Neutrophil (primary cell): ENCODE measurements around the gene SMNDC1.
"Not testable (repeated sequence)": the region's sequence is repeated elsewhere in the genome, so short reads cannot be mapped to it uniquely, and the experiment has no call there.

Experiments used
- H3K27ac ChIP-seq: fragments of 200-600 bp; sonication (generic); 2 replicates; pipeline ENCODE4 v1.5.1; 2016; ENCODE audit warnings: mild to moderate bottlenecking, moderate library complexity
- H3K27me3 ChIP-seq: fragments of 200-600 bp; sonication (generic); 2 replicates; pipeline ENCODE4 v1.6.0; 2016; ENCODE audit warnings: mild to moderate bottlenecking
- H3K36me3 ChIP-seq: fragments of 200-600 bp; sonication (generic); 2 replicates; pipeline ENCODE4 v1.5.1; 2017
- H3K4me1 ChIP-seq, 2 experiments: fragments of 200-600 bp in 1 of 2; sonication (generic) in 1 of 2; 1 replicate in 1 of 2; 2 replicates in 1 of 2; pipeline versions ENCODE4 v1.5.1 to v1.6.1; 2013 to 2016; ENCODE audit warnings: low read depth in 1 of 2, low read length in 1 of 2, mild to moderate bottlenecking in 1 of 2, moderate library complexity in 1 of 2; ENCODE audit not compliant: control insufficient read depth in 1 of 2, insufficient read depth in 1 of 2
- H3K4me3 ChIP-seq, 2 experiments: fragments of 200-600 bp in 1 of 2; sonication (generic) in 1 of 2; 1 replicate in 1 of 2; 2 replicates in 1 of 2; pipeline ENCODE4 v1.5.1; 2013 to 2016; ENCODE audit warnings: low read depth in 1 of 2, low read length in 1 of 2, mild to moderate bottlenecking in 1 of 2, moderate library complexity in 1 of 2
- H3K9me3 ChIP-seq: fragments of 200-600 bp; sonication (generic); 2 replicates; pipeline ENCODE4 v1.5.1; 2016
- TF ChIP-seq, protein P1 (sequence below): fragments of 200-600 bp; sonication (generic); IDR thresholded peaks from 2 replicates; pipeline ENCODE4 v1.5.1; 2016; ENCODE audit warnings: antibody characterized with exemption

SMNDC1 gene

DNA sequence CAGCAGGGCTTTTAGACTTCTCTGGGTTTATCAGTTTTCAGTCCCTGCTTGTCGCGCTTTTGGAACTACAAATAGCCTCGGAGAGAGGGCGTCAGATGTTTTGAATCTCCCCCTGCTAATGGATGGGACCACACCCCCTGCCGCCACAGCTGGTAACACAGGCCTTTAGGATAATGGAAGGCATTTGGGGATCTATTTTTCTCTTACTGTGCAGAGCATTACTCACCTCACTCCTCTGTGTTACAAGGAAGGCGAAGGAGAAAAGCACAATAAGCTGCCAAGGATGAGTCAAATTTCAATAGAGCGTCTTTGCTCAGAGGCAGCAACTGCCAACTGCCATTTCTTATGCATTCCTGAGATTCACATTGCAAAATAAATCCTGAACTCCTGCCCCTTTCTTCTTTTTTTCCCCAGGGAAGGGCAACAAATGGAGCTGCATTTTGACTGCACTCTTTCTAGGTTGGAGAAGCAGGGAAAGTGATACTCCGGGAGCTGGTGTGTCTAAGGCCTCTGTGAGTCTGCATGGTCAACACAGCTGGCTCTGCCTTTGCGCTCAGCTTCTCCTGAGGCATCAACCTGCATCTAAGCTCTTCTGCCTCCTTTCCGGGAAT lies 31.5 kb upstream of the SMNDC1 start:
- Histone ChIP-seq H3K4me1 (peaks cover 0 to 5% of the 10 kb centered on the region in 2 experiments), H3K27me3 (no peaks in the 10 kb centered on the region), H3K9me3 (peaks cover 2% of the 10 kb centered on the region), H3K27ac (no peak overlapping the region), H3K36me3 (no peaks in the 10 kb centered on the region), H3K4me3 (no peak overlapping the region)
- TF ChIP-seq, protein P1, sequence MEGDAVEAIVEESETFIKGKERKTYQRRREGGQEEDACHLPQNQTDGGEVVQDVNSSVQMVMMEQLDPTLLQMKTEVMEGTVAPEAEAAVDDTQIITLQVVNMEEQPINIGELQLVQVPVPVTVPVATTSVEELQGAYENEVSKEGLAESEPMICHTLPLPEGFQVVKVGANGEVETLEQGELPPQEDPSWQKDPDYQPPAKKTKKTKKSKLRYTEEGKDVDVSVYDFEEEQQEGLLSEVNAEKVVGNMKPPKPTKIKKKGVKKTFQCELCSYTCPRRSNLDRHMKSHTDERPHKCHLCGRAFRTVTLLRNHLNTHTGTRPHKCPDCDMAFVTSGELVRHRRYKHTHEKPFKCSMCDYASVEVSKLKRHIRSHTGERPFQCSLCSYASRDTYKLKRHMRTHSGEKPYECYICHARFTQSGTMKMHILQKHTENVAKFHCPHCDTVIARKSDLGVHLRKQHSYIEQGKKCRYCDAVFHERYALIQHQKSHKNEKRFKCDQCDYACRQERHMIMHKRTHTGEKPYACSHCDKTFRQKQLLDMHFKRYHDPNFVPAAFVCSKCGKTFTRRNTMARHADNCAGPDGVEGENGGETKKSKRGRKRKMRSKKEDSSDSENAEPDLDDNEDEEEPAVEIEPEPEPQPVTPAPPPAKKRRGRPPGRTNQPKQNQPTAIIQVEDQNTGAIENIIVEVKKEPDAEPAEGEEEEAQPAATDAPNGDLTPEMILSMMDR = no peak

GRCh38 chr10:110335314-110336064 lies 30.8 kb upstream of the SMNDC1 start:
- Histone ChIP-seq H3K9me3 (peaks cover 5% of the 10 kb centered on the region), H3K4me3 (no peak overlapping the region), H3K27me3 (no peaks in the 10 kb centered on the region), H3K36me3 (no peaks in the 10 kb centered on the region), H3K4me1 (peaks cover 0 to 5% of the 10 kb centered on the region in 2 experiments), H3K27ac (no peak overlapping the region)
- TF ChIP-seq, protein P1 = no peak

- H3K4me1 ChIP-seq = peaks cover 0 to 5% of the 10 kb centered on the region in 2 experiments
- TF ChIP-seq, protein P1 = no peak
These were observed 29.4 kb upstream of the SMNDC1 start for GRCh38 chr10:110334061-110334656.

GRCh38 chr10:110331226-110331795 lies 26.6 kb upstream of the SMNDC1 start:
- not testable (repeated sequence) for H3K27me3 ChIP-seq, H3K9me3 ChIP-seq, H3K4me1 ChIP-seq, H3K4me3 ChIP-seq, H3K36me3 ChIP-seq, H3K27ac ChIP-seq

More at GRCh38 chr10:110334061-110334656, 29.4 kb upstream of the SMNDC1 start:
- no peaks in the 10 kb centered on the region for H3K27me3 ChIP-seq
- H3K4me3 ChIP-seq = no peak overlapping the region
- peaks cover 5% of the 10 kb centered on the region for H3K9me3 ChIP-seq
- no peaks in the 10 kb centered on the region for H3K36me3 ChIP-seq
- no peak overlapping the region for H3K27ac ChIP-seq

- H3K4me1 ChIP-seq = peaks cover 0 to 4% of the 10 kb centered on the region in 2 experiments
- H3K36me3 ChIP-seq = no peaks in the 10 kb centered on the region
- TF ChIP-seq, protein P1 = no peak
- no peak overlapping the region for H3K4me3 ChIP-seq
- peaks cover 5% of the 10 kb centered on the region for H3K9me3 ChIP-seq
- H3K27me3 ChIP-seq = peaks cover 3% of the 10 kb centered on the region
- H3K27ac ChIP-seq = no peak overlapping the region
These were observed 26.0 kb upstream of the SMNDC1 start for GRCh38 chr10:110330675-110331074.
